Adipose tissue (tissue), 3 donors: ENCODE results near the gene HMG20B. TPM values are rescaled to one million over a fixed set of nuclear protein-coding genes. Genes with fewer than 3 reads are reported as not detected.

Experiments used
- H3K27ac ChIP-seq: one replicate; pipeline ENCODE4 v1.5.1; 2013; ENCODE audit warnings: low read depth, low read length
- WGBS, 3 donors: extraction: QIAGEN DNeasy Blood & Tissue Kit; methylation state at CpG; one replicate each; pipeline ENCODE4 v1.1.7; 2013; 5-methylcytosine and 5-hydroxymethylcytosine counted together
- polyA plus RNA-seq, 3 donors: library from polyadenylated mRNA; stranded (reverse); fragments of 200-250 nt; gene quantifications; one replicate each; pipeline ENCODE4 v1.2.3, GENCODE V29; 2013
- donor health status: healthy with polysubstance abuse.
- donor health status: Bipolar disorder and iron deficiency.
- donor health status: healthy.

Gene HMG20B
- polyA plus RNA-seq, 3 donors = 38.6 to 73.8 (median 65.1) TPM

DNA sequence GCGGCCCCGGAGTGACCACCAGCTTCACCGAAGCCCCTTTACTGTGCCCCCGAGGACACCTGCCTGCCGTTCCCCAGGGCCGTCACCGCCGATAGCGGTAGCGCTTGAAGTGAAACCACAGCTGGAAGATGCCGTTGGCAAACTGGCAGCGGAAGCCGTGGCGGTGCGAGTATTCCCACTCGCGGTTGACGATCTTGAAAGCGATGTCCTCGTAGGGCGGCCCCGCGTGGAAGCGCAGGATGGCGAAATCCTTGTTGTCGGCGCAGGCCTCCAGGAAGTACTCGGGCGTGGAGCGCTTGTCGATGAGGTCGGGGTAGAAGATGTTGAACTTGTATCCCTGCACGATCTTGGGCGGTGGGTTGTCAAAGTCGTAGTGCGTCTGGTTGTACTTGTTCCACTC is 39.1 kb downstream of the HMG20B start:
- 87 to 96% (median 90%) methylated on average over 36 of the region's 36 CpGs for WGBS, 3 donors
- no peak overlapping the region for H3K27ac ChIP-seq

- no peak overlapping the region for H3K27ac ChIP-seq
- 97 to 98% (median 98%) methylated on average over 28 to 33 of the region's 33 CpGs for WGBS, 3 donors
These were observed 39.6 kb downstream of the HMG20B start for GRCh38 chr19:3612330-3612729.

DNA sequence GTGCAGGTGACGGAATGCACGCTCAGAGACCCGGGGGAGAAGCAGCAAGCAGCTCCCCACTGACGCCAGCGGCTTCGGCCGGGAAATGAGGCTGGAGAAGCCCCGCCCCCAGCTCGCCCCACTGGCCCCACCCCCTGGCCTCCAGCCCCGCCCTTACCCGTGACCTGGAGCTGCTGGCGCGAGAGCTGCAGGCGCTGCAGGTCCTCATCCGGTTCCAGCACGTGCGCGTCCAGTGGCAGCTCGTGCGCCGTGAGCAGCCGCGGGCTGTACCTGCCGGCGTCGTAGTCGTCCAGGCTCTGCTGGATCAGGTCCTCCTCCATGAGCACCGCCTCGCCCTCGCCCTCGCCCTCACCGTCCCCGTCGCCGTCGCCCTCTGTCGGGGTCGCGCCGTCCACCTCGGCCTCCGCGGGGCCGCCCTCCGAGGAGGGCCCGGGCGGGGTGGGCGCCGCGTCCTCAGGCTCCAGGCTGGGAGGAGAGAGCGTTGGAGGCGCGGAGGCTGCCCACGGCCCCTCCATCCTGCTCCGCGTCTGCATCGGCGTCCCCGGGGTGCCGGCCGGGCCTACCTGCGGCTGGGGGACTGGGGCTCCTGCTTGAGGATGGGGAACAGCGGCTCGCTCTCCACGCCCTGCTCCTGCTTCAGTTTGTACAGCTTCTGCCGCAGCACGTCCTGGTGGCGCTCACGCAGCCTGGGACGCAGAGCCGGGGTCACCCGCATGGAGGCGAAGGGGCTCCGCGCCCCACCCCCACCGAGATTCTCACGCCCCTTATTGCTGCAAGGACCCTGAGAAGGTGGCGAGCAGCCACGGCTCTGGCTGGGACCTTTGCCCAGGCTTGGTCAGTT is 40.4 kb downstream of the HMG20B start:
- no peak overlapping the region for H3K27ac ChIP-seq
- WGBS, 3 donors = 85 to 90% (median 89%) methylated on average over 66 to 79 of the region's 79 CpGs

DNA sequence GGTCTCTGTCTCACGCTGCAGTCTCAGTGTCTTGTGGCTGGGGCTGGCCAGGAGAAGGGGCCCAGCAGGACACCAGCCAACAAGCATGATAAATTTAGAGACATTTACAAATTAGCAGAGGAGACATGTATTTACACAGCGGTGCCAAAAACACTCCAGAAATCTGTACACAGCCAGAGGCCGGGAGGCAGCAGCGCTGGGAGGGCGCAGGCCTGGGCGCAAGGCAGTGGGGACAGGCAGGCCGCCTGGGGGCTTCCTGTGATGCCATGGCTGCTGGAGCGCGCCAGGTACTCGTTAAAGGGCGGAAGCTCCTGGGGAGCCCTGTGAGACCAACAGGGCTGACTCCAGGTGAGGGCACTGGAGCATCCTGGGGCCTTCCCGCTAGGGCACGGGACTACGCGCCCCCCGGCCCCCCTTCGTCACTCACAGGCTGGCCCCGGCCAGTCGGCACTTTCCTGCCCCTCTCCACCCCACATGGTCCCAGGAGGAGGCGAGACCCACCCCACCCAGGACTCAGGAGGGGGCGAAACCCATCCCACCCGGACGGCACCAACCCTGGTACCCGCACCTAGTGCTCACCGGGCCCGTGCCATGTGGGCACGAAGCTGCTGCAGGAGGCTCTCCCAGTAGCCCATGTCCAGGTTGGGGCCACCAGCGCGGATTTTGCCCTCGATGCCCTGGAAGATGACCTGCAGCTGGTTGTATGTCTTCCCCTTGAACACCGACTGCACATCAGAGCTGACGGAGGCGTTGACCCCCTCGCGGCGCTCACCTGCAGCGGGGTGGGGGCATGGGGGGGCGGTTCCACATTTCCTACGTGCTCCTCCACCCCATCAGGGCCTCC is 41.3 kb downstream of the HMG20B start:
- no peak overlapping the region for H3K27ac ChIP-seq

DNA sequence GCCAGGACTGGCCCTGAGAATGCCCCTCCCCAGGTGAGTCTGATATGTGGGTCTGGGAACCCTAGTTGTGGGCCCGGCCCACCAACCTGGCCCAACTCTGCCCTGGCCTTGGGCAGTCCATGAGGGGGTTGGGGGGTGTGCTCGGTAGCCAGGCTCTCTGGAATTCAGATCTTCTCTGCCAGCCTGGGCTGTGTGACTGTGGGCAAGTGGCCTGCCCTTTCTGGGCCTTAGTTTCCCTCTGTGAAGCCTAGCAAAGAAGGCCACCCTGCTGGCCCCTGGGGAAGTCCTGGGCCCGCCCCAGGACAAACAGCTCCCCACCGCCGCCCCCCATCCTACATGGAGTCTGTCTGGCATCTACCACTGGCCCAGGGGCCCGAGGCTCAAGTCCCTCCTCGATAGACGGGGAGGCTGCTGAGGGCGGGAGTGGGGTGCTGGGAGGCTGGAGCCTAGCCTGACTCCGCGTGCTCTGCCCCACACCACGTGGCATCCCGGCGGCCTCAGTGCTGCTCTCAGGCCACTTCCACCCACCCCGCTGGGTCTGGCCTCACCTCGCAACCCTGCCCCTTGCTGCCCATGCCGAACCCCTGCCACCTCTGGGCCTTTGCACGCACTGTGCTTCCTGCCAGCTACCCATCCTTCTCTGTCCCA is 42.2 kb downstream of the HMG20B start:
- 87 to 93% (median 93%) methylated on average over 17 to 18 of the region's 18 CpGs for WGBS, 3 donors
- H3K27ac ChIP-seq = no peak overlapping the region

More for the DNA sequence above, 41.3 kb downstream of the HMG20B start:
- 89 to 91% (median 89%) methylated on average over 37 to 39 of the region's 39 CpGs for WGBS, 3 donors

DNA sequence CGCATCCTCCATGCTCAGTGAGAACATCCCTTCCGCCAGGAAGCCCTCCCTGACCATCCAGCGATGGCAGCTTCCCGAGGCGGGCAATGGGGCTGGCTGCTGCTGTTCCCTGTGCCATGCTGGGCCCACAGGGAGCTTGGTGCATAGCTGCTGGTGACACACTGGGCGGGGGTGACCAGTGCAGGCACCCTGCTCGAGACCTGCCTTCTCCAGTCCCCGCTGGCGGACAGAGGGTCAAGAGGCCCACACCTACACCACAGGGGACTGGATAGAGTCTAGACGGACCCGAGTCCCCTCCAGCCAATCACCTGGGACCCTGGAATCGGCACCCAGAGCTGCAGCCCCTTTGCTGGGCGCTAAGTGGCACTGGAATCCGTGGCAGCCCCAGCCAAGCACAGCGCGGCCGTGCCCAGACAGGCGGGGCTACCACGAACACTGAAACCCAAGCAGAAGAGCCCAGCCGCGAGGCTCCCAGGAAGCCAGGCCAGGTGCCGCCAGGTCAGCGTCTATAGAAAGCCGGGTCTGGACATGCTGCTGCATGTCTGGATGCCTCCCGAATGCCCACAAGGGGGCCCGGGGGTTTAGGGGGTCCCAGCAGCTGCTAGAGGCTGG is 42.9 kb downstream of the HMG20B start:
- no peak overlapping the region for H3K27ac ChIP-seq
- WGBS, 3 donors = 92 to 94% (median 92%) methylated on average over 26 of the region's 26 CpGs

DNA sequence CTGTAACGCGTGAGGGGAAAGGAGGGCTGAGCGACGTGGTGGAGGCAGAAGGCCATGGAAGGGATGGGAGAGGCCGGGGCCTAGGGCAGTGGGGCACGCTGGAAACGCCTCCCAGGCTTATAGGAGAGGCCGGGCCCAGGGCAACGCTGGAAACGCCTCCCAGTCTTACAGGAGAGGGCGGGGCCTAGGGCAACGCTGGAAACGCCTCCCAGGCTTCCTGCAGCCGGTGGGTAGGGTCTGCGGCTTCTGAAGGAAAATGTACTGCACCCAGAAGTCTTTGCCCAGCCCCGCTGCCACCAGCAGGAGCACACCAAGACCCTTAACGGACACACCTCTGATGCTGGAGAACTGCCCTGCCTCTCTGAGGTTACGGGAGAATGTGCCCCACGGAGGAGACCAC is 44.7 kb downstream of the HMG20B start:
- WGBS, 3 donors = 43 to 72% (median 54%) methylated on average over 19 of the region's 19 CpGs

GRCh38 chr19:3618144-3618810 is 45.5 kb downstream of the HMG20B start:
- no peak overlapping the region for H3K27ac ChIP-seq
- 34 to 50% (median 36%) methylated on average over 30 to 31 of the region's 31 CpGs for WGBS, 3 donors

More for the DNA sequence above, 44.7 kb downstream of the HMG20B start:
- no peak overlapping the region for H3K27ac ChIP-seq

GRCh38 chr19:3618811-3619630 is 46.3 kb downstream of the HMG20B start:
- H3K27ac ChIP-seq = no peak overlapping the region
- WGBS, 3 donors = 84 to 89% (median 85%) methylated on average over 29 to 31 of the region's 31 CpGs

DNA sequence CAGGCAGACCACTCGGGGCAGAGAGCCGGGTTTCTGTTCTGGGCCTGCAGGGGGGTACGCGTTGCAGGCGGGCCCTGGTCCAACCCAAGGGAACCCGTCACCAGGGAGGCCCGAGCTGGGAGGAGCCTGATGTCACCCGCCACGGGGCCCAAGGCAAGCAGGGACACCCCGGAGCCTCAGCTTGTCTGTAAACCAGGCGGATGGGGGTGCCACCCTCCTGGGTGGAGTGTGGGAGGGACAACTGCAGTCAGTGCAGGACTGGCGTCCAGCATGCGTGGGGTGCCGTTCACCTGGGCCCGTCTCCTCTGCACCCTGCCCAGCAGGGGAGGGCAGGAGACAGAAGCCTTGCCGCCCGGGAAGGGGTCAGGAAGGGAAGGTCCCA is 46.9 kb downstream of the HMG20B start:
- no peak overlapping the region for H3K27ac ChIP-seq
- WGBS, 3 donors = 82 to 88% (median 86%) methylated on average over 16 to 17 of the region's 17 CpGs

- H3K27ac ChIP-seq = no peak overlapping the region
- 88 to 89% (median 88%) methylated on average over 17 to 19 of the region's 19 CpGs for WGBS, 3 donors
These were observed 47.5 kb downstream of the HMG20B start for GRCh38 chr19:3620145-3620816.

DNA sequence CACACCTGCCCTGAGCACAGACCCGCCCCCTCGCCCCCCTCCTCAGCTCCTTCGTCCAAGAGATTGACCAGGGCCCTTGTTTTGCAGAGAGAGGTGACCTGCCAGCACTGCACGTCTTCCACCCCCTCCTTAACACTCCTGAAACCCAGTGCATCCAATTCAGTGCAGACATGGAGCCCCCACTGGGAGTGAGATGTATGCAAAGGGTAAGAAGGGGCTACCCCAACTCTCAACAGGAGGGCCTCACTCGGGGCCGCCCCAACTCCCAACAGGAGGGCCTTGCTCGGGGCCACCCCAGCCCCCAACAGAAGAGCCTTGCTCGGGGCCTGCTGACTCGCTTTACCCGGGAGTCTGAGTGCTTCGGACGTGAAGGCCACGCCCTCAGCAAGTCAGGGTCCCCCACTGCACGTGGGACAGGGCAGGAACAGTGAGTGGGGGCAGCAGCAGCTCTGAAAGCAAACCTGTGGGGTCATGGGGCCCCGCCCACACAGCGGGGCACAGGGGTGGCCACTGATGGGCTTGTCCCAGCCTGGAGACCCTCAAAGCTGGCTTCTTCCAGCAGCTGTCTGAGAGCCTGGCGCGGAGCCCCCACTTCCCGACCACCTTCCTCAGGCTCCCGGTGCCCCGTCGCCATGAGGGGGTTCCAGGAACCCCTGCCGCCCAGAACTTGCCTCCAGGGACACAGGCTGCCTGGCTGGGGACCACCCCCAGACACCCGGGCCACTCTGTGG is 48.2 kb downstream of the HMG20B start:
- WGBS, 3 donors = 87 to 90% (median 87%) methylated on average over 24 of the region's 24 CpGs

DNA sequence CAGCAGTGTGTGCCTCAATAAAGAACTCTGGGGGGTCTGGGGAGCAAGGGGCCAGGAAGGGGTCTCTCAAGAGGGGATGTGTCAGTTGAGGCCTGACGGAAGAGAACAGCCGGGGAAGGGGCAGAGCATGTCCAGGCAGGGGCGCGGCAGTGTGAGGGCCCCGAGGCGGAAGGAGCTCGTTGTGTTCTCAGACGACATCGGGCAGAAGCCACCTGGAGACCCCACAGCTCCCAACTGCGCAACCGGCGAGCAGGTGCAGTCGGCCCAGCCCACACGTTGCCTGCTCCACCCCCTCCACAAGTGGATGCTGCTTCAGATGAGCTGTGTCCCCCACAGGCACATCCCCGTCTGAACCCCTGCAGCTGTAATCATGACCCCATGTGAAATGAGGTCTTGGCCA is 48.9 kb downstream of the HMG20B start:
- 93 to 95% (median 93%) methylated on average over 15 of the region's 15 CpGs for WGBS, 3 donors
- no peak overlapping the region for H3K27ac ChIP-seq

More for the DNA sequence above, 48.2 kb downstream of the HMG20B start:
- H3K27ac ChIP-seq = no peak overlapping the region

DNA sequence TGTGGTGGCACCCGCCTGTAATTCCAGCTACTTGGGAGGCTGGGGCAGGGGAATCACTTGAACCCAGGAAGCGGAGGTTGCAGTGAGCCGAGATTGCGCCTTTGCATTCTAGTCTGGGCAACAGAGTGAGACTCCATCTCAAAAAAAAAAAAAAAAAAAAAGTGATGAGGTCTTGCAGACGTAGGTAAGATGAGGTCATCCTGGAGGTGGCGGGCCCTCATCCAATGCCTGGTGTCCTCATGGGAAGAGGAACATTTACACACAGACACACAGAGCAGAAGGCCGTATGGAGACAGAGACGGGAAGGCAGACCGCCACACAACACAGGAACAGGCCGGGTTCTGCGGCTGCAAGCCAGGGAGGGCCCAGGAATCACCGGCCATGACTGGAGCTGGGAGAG is 49.5 kb downstream of the HMG20B start:
- H3K27ac ChIP-seq = no peak overlapping the region
- 83 to 93% (median 83%) methylated on average over 12 of the region's 12 CpGs for WGBS, 3 donors

DNA sequence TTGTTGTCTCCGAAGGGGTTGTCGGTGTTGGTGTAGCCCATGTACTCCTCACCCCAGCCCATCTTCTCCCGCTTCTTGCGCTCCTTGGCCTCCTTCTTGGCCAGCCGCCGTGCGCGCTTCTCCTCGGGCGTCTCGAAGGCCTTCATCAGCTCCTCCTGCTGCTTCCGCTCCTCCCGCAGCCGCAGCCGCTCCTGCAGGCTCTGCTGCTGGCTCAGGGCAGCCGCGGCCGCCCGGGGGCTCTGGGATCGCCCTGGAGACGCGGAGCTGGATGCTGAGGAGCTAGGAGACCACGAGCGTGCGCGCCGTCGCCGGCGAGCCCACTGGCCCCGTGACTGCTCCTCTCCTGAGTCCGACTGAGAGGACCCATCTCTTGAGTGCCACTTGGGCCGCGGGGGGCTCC is 51.0 kb downstream of the HMG20B start:
- no peak overlapping the region for H3K27ac ChIP-seq
- 89 to 93% (median 93%) methylated on average over 33 to 34 of the region's 34 CpGs for WGBS, 3 donors

- WGBS, 3 donors = 1 to 2% (median 2%) methylated on average over 21 of the region's 21 CpGs
- no peak overlapping the region for H3K27ac ChIP-seq
These were observed 53.3 kb downstream of the HMG20B start for GRCh38 chr19:3625996-3626472.
